ENCODE results near the gene HEMK1.

Gene HEMK1, protein sequence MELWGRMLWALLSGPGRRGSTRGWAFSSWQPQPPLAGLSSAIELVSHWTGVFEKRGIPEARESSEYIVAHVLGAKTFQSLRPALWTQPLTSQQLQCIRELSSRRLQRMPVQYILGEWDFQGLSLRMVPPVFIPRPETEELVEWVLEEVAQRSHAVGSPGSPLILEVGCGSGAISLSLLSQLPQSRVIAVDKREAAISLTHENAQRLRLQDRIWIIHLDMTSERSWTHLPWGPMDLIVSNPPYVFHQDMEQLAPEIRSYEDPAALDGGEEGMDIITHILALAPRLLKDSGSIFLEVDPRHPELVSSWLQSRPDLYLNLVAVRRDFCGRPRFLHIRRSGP

DNA sequence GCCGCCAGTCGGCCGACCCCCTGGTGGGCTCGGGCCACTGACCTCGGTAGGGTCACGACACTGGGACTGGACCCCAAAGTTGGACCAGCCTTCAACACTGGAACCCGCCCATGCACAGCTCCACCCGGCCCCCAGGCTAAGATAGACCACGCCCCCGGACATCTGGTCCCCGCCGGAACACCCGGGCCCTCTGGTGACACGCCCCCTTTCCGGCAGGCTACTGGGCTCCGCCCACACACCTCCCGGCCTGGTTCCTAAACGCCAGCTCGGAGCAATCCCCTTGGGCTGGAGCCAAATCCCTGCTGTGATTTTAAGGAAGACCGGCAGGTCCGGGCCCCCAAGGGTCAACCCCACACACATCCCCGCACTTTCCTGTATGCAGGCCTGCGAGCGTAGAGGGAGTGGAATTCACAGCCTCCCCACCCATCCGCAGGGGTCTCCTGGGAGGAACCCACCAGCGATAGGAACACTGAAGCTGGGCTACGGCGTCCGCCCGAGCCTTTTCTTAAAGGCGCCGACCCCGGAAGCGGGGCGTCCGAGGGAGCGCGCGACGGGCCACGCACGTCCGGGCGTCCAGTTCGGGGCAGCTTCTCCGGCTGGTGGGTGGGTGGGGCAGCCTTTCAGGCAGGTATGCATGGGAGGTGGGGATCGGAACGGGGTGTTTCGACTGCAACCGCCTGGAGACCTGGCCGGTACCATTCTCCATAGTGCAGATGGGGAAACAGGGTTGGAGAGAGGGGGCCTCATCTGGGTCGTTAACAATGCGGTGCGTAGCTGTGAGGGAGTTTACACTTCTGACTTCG lies at the start of gene HEMK1:
Gene HEMK1, plus strand, starts transcription at position 576 of the 803 bp plus-strand sequence. CDS start 1,583 bp downstream, outside the sequence.
- Histone ChIP-seq H3K36me3 (peaks cover 10 to 28% (median 19%) of the 10 kb centered on the region in 11 experiments; a peak in 19 of 22 replicates), H3K4me1 (peaks cover 37 to 65% (median 48%) of the 10 kb centered on the region in 10 experiments), H3K9ac (peak within 1 kb of the TSS; percentile 76 to 93 (median 85)), H3K27ac (peak within 1 kb of the TSS; percentile 61 to 93 (median 83); a peak in 21 of 22 replicates), H3K4me3 (peak within 1 kb of the TSS; percentile 74 to 98 (median 82)), H3K4me2 (peak within 1 kb of the TSS; percentile 79 to 96 (median 90)), H3K27me3 (peaks cover 0 to 11% (median 0%) of the 10 kb centered on the region in 11 experiments; a peak in 2 of 22 replicates), H4K20me1 (no peaks in the 10 kb centered on the region; a peak in 1 of 22 replicates), H3K9me3 (replicated peaks in 1 of 11) (no peaks in the 10 kb centered on the region)
- TF ChIP-seq Cebpa-rat (IDR thresholded peaks at IDR 0.05): no peak

DNA sequence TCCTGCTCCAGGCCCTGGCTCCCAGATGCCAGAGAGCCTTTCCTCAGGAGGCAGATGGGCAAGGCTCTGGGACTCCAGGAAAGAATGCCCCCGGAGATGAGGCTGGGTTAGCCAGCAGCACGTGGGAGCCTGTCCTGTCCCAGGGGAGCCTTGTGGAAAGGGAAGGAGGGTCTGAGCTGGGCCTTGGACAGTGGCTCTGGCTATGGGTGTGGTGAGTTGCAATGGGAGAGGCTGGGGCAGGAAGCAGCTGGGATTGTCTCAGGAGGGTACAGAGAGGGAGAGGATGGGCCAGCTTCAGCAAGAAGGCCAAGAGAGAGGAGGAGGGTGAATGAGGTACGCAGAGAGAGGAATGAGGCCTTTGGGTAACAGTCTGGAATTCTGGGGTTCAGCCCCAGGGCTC lies 48.5 kb upstream of the HEMK1 start:
- H3K4me2 ChIP-seq: peak overlapping the region; percentile 51 to 93 (median 87)
- TF ChIP-seq Cebpa-rat (IDR thresholded peaks at IDR 0.05): no peak
- no peaks in the 10 kb centered on the region for H3K36me3 ChIP-seq
- H4K20me1 ChIP-seq: peaks cover 0 to 4% (median 0%) of the 10 kb centered on the region in 11 experiments; a peak in 2 of 22 replicates
- peak overlapping the region in 4 of 11 experiments; percentile 2 to 44 (median 40); a peak in 5 of 22 replicates for H3K9ac ChIP-seq
- H3K9me3 ChIP-seq (replicated peaks in 1 of 11): no peaks in the 10 kb centered on the region
- no peaks in the 10 kb centered on the region for H3K27me3 ChIP-seq
- H3K4me3 ChIP-seq: 0 out of 20 replicates have a peak overlapping the region, but pooled peaks of 1 of the 10 experiments have one; percentile 27
- H3K4me1 ChIP-seq: peaks cover 38 to 92% (median 77%) of the 10 kb centered on the region in 10 experiments
- peak overlapping the region in 5 of 11 experiments; percentile 22 to 50 (median 37); a peak in 7 of 22 replicates for H3K27ac ChIP-seq

DNA sequence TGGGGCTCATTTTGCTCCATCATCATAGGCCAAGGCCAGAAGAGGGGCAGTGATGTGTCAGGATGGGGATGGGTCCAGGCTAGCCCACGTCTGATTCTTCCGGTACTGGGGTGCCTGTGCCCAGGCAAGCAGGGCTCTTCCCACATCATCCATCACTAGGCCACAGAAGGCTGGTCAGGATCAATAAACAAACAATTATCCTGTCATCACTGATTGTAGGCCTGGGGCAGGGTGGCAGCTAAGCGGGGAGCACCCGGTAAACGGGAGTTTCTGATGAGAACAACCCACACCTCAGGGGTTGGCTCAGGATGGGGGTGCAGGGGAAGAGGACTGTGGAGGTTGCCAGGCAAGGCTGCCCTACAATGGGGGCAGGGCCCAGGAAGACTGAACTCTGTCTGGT lies 47.8 kb upstream of the HEMK1 start:
- H4K20me1 ChIP-seq: peaks cover 0 to 5% (median 0%) of the 10 kb centered on the region in 11 experiments; a peak in 4 of 22 replicates
- H3K4me2 ChIP-seq: peak overlapping the region; percentile 51 to 93 (median 87)
- no peaks in the 10 kb centered on the region for H3K9me3 ChIP-seq (replicated peaks in 1 of 11)
- no peaks in the 10 kb centered on the region for H3K27me3 ChIP-seq
- no peaks in the 10 kb centered on the region for H3K36me3 ChIP-seq
- TF ChIP-seq Cebpa-rat (IDR thresholded peaks at IDR 0.05): no peak
- H3K27ac ChIP-seq: peak overlapping the region in 6 of 11 experiments; percentile 12 to 50 (median 33); a peak in 9 of 22 replicates
- peaks cover 36 to 86% (median 71%) of the 10 kb centered on the region in 10 experiments for H3K4me1 ChIP-seq
- H3K4me3 ChIP-seq: no peak overlapping the region
- H3K9ac ChIP-seq: peak overlapping the region in 3 of 11 experiments; percentile 36 to 41 (median 39); a peak in 3 of 22 replicates

DNA sequence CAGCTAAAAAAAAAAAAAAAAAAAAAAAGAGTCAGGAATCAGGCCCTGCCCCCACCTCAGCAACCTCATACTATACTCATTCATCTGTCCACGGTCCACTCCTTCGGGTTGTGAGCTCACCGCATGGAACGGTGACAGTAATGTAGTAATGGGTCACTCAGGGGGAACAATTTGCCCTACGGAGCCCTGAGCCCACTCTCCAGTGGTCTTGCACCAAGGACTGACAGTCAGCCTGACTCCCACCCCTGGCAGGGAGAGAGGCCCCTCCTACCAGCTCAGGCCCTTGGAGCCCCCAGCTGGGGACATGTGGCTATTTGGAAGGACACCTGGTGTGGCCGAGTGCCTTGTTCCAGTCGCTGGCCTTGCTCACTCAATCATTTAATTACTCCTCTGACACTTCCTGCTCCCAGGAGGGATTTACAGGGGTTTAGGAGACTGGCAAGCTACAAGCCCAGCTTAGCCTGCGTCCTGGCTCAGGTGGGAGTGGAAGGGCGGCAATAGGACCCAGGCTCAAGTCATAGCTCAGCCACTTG lies 46.0 kb upstream of the HEMK1 start:
- TF ChIP-seq Cebpa-rat (IDR thresholded peaks at IDR 0.05): no peak
- Histone ChIP-seq H3K36me3 (no peaks in the 10 kb centered on the region), H3K4me3 (no peak overlapping the region), H3K27me3 (peaks cover 0 to 11% (median 2%) of the 10 kb centered on the region in 11 experiments; a peak in 14 of 22 replicates), H3K4me1 (peaks cover 31 to 68% (median 53%) of the 10 kb centered on the region in 10 experiments), H3K27ac (no peak overlapping the region), H4K20me1 (peaks cover 0 to 21% (median 4%) of the 10 kb centered on the region in 11 experiments; a peak in 8 of 22 replicates), H3K9ac (no peak overlapping the region), H3K4me2 (peak overlapping the region in 8 of 11 experiments; percentile 2 to 45 (median 19); a peak in 7 of 22 replicates), H3K9me3 (replicated peaks in 1 of 11) (no peaks in the 10 kb centered on the region)

DNA sequence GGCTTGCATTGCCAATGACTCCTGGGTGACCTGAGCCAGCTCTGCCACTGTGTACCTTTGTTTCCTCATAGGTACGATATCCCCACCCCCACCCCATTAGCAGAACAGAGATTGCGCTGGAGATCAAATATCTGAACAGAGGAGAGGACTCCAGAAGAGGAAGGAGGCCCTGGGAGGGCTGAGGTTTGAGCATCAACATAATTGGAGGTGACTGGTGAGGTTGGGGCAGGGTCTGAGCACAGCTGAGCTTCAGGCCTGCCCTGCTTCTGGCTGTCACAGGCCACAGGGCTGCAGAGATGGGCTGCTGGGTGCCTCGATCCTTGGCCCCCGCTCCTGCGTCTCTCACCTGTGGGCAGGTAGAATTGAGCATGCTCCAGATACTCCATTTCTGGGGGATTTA lies 44.6 kb upstream of the HEMK1 start:
- peaks cover 0 to 27% (median 4%) of the 10 kb centered on the region in 11 experiments; a peak in 9 of 22 replicates for H4K20me1 ChIP-seq
- H3K4me3 ChIP-seq: no peak overlapping the region
- H3K9ac ChIP-seq: no peak overlapping the region
- no peak overlapping the region for H3K4me2 ChIP-seq
- H3K9me3 ChIP-seq (replicated peaks in 1 of 11): no peaks in the 10 kb centered on the region
- no peak for TF ChIP-seq Cebpa-rat (IDR thresholded peaks at IDR 0.05)
- no peak overlapping the region for H3K27ac ChIP-seq
- no peaks in the 10 kb centered on the region for H3K36me3 ChIP-seq
- H3K4me1 ChIP-seq: peaks cover 29 to 54% (median 39%) of the 10 kb centered on the region in 10 experiments
- H3K27me3 ChIP-seq: peaks cover 13 to 25% (median 16%) of the 10 kb centered on the region in 11 experiments

DNA sequence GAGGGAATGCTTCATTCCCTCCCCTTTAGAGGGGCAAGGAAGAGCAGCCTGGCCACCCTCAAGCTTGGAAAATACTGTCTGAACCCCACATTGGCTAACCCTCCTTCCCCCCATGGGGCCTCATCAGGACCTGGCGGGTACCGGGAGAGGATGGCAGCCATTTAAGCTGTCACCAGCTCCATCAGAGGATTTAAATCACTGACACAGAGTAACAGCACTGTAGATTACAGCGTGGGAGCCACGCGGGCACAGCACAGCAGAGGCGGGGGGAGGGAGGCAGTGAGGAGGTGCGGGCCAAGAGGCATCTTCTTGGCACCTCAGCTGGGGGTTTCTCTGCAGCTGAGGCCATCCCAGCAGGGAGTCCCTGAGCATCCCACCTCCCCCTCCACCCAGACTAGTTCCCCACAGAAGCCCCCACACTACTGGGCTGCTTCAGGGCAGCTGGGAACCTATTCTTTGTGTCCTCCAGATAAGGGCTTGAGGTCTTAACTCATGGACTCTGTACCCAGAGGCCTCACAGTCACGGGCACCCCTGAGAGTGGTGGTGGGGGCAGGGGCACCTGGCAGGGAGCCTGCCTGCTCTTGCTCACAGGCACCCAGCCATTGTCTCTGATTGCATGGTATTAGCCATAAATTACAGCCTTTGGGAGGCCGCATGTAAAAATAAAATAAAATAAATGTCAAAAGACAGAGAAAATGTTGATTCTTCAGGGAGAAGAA lies 44.0 kb upstream of the HEMK1 start:
- TF ChIP-seq Cebpa-rat (IDR thresholded peaks at IDR 0.05): no peak

DNA sequence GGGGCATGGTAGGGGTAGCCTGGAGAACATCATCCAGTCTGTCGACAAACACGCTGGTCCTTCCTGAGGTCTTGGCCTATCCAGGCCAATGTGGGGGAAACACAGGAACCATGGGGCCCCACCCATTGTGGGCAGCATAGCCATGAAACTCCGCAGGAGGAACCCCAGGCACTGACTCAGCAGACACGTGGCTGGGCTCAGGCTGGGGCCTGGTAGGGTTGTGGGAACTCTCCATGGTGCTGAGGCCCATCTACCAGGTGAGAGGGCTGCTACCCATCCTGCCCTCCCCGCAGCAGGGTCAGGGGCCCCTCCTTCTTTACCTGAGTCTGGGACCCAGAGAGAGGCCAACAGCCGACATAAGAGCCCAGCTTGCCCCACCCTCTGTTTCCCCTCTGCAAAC lies 43.3 kb upstream of the HEMK1 start:
- no peak for TF ChIP-seq Cebpa-rat (IDR thresholded peaks at IDR 0.05)
- H3K27ac ChIP-seq: no peak overlapping the region
- H3K4me2 ChIP-seq: peak overlapping the region in 7 of 11 experiments; percentile 1 to 63 (median 54); a peak in 10 of 22 replicates
- H3K9me3 ChIP-seq (replicated peaks in 1 of 11): no peaks in the 10 kb centered on the region
- no peak overlapping the region for H3K9ac ChIP-seq
- peaks cover 0 to 30% (median 4%) of the 10 kb centered on the region in 11 experiments; a peak in 10 of 22 replicates for H4K20me1 ChIP-seq
- H3K4me3 ChIP-seq: no peak overlapping the region
- H3K36me3 ChIP-seq: no peaks in the 10 kb centered on the region
- H3K4me1 ChIP-seq: peaks cover 19 to 46% (median 30%) of the 10 kb centered on the region in 10 experiments
- H3K27me3 ChIP-seq: peaks cover 26 to 37% (median 29%) of the 10 kb centered on the region in 11 experiments

More for the DNA sequence above, 44.0 kb upstream of the HEMK1 start:
- Histone ChIP-seq H3K36me3 (no peaks in the 10 kb centered on the region), H3K9ac (no peak overlapping the region), H3K4me1 (peaks cover 25 to 52% (median 36%) of the 10 kb centered on the region in 10 experiments), H3K9me3 (replicated peaks in 1 of 11) (no peaks in the 10 kb centered on the region), H3K27ac (no peak overlapping the region), H3K27me3 (peaks cover 19 to 31% (median 22%) of the 10 kb centered on the region in 11 experiments), H3K4me3 (no peak overlapping the region), H4K20me1 (peaks cover 0 to 29% (median 4%) of the 10 kb centered on the region in 11 experiments; a peak in 9 of 22 replicates), H3K4me2 (peak overlapping the region in 7 of 11 experiments; percentile 1 to 63 (median 54); a peak in 10 of 22 replicates)

Data from BLaER1 treated with 17β-estradiol and CSF1 and Interleukin-3, amounts not matched to agents 10 nM and 100 nM (cell line).